Measurements from ENCODE around the gene GPC4.

DNA sequence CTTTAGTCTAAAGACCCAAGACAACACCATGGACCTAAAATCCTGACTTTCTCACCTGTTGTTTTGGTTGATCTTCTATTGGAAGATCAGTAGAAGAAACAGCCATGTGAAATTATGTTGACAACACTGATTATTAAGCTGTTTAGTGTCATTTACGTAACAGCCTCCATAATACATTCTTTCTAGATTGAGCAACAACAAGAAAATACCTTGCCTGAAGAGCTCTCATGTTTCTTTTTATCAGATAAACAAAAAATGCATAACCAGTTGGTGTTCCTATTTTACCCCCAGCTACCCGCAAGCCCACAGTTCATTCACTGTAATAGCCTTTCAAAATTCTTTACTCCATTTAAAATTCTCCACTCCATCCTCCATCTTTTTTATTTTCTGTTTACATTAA is 20.5 kb downstream of the GPC4 start:
- TF ChIP-seq, protein P1, sequence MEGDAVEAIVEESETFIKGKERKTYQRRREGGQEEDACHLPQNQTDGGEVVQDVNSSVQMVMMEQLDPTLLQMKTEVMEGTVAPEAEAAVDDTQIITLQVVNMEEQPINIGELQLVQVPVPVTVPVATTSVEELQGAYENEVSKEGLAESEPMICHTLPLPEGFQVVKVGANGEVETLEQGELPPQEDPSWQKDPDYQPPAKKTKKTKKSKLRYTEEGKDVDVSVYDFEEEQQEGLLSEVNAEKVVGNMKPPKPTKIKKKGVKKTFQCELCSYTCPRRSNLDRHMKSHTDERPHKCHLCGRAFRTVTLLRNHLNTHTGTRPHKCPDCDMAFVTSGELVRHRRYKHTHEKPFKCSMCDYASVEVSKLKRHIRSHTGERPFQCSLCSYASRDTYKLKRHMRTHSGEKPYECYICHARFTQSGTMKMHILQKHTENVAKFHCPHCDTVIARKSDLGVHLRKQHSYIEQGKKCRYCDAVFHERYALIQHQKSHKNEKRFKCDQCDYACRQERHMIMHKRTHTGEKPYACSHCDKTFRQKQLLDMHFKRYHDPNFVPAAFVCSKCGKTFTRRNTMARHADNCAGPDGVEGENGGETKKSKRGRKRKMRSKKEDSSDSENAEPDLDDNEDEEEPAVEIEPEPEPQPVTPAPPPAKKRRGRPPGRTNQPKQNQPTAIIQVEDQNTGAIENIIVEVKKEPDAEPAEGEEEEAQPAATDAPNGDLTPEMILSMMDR (IDR thresholded peaks at IDR 0.05; ENCODE audit: insufficient read depth, low read length, poor library complexity, severe bottlenecking), result no peak
- TF ChIP-seq EZH2phosphoT487 (conservative IDR thresholded peaks at IDR 0.05; ENCODE audit: low read length), result no peak

Data from SU-DHL-6 (cell line).